Activated naive CD4-positive, alpha-beta T cell treated with anti-CD3 and anti-CD28 coated beads, Interleukin-2, amount 50 U/mL, for 16 hours (primary cell): ENCODE results near the gene TSTD2.
"Not testable (repeated sequence)": the region's sequence is repeated elsewhere in the genome, so short reads cannot be mapped to it uniquely, and the experiment has no call there.

Experiments
- DNase-seq: peaks from one replicate; pipeline ENCODE4 v3.0.0-alpha.2; 2020

TSTD2 gene

DNA sequence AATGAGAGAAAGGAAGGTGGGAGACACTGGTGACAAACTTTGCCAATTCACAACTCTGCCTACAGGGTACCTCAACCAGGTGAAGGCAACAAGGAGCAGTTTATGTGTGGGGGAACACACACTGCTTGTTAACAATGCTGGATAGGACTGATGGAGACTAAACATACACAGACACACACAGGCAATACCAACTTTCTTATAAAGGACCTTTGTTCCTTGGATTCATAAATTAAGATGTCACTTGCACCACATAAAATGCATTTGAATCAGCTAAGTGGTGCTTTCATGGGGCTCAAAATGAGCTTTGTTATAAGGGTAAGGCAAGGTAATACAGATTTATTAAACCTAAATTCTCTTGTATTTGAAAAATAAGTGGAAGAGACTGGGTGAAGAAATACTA, 4.0 kb downstream of the TSTD2 start:
- DNase-seq = no peak

DNA sequence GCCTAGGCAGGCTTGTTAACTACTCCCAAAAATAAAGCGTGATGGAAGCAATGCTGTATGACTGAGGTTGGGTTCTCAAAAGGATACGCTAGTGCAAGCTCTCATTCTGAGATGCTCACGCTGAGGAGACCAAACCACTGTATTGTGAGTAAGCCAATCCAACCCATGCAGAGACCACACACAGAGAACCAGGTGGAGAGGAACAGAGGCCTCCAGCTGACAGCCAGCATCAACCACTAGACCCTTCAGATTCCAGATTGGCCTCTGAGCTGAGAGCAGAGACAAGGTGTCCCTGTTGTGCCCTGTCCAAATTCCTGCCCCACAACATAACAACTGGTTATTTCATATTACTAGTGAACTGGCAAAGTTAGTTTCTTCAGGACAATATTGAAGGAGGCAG, 4.5 kb downstream of the TSTD2 start:
- no peak for DNase-seq

DNA sequence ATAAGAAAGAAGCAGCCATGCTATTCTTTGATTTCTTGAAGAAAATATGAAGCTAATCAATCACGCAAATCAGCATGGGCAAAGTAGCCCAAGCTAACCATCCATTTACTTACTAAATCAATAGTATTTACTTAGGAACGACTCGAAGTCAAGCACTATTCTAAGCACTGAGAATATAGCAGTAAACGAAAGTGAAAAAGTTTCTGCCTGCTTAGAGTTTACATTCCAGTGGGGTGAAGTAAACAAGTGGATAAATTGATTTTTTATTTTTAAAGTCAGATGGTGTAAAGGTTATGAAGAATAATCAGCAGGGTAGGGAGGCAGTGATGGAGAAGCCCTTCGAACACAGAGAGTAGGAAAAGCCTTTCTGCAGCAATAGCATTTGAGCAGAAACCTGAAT, 5.5 kb downstream of the TSTD2 start:
- no peak for DNase-seq

DNA sequence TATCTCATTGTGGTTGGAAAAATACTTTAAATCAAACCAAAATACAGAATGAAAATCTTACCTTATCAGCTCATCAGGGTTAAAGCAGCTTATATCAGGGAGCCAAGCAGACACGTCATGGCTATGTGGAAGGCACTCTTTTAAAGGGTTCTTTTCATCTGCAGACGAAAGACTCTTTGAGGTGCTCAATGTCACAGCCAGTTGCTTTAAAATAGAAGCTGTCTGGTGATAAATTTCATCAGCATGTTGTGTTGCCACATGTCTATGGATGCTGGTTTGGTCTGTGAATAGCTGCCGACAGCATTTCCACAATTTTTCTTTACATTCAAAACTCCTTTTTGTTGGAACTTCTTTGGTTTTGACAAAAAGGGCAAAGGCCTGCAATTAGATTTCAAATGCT, 7.5 kb downstream of the TSTD2 start:
- no peak for DNase-seq

DNA sequence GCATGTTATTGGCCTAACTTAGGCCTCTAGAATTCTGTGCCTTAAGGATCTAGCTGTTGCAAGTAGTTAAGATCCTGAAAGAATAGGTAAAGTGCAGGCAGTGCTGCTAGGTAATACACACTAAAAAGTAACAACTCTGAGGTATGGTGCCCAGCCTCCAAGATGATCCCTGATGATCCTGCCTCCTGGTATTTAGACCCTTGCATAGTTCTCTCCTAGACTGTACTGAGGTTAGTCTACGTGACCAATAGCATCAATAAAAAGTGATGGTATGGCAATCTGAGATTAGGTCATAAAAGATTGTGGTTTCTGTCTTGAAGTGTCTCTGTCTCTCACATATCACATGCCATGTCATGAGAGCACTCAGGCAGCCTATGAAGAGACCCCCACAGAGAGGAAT, 9.2 kb downstream of the TSTD2 start:
- no peak for DNase-seq

DNA sequence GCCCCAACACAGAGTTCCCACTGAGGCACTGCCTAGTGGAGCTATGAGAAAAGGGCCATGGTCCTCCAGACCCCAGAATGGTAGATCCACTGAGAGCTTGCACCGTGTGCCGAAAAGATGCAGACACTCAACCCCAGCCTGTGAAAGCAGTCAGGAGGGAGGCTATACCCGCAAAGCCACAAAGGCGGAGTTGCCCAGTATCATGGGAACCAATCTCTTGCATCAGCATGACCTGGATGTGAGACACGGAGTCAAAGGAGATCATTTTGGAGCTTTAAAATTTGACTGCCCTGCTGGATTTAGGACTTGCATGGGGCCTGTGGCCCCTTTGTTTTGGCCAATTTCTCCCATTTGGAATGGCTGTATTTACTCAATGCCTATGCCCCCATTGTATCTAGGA, 10.7 kb downstream of the TSTD2 start:
- not testable (repeated sequence) for DNase-seq

DNA sequence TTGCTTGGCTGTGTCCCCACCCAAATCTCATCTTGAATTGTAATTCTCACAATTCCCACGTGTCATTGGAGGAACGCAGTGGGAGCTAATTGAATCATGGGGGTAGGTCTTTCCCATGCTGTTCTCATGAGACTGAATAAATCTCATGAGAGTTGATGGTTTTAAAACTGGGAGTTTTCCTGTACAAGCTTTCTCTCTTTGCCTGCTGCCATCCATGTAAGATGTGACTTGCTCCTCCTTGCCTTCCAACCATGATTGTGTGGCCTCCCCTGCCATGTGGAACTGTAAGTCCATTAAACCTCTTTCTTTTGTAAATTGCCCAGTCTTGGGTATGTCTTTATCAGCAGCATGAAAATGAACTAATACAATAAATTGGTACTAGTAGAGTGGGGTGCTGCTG, 13.1 kb downstream of the TSTD2 start:
- DNase-seq = not testable (repeated sequence)

DNA sequence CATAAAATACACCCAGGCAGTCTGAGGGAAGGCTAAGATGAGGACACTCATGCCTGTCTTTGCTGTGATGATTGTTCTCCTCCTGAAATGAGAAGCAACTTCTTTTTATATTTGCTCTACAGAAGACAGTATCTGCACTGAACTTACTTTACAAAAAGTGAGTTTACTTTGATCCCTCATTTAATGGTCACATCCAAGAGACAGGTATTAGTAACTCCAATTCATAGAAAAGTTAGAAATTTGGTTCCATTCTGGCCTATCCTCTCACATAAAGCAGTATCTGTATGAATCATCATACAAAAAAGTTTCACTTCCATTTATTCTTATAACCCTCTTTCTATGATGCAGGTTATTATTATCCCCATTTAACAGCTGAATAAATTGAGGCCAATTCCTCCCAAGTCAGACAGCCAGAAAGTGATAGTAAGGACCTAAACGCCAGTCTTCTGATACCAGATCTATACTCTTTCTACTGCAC, 15.2 kb downstream of the TSTD2 start:
- no peak for DNase-seq

DNA sequence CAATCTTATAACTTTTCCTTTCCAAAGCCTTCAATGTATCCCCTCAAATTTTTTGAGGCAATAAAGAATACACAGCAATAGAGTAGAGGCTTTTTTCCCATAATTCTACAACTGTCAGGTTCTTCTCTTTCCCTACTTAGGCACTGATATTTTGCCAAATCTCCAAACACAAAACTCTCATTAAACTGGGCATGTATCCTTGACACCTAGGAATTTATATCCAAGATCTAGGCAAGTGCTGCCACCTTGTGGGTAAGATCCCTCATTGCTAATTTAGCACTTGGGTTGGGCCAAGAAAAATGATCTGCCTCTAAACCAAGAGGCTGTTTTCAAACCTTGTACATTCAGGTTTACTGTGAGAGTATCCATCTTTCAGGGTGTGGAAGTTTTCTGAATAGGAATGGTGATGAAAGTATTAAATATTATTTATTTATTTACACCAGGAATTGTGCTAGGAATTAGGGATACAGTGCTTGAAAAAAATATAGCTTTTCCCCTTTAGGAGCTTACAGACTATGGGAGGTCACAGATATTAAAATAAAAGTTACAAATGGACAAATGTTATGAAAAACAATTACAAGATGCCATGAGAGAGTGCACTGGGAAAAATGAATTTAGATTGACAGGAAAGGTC, 17.6 kb downstream of the TSTD2 start:
- DNase-seq = peak; percentile 45

DNA sequence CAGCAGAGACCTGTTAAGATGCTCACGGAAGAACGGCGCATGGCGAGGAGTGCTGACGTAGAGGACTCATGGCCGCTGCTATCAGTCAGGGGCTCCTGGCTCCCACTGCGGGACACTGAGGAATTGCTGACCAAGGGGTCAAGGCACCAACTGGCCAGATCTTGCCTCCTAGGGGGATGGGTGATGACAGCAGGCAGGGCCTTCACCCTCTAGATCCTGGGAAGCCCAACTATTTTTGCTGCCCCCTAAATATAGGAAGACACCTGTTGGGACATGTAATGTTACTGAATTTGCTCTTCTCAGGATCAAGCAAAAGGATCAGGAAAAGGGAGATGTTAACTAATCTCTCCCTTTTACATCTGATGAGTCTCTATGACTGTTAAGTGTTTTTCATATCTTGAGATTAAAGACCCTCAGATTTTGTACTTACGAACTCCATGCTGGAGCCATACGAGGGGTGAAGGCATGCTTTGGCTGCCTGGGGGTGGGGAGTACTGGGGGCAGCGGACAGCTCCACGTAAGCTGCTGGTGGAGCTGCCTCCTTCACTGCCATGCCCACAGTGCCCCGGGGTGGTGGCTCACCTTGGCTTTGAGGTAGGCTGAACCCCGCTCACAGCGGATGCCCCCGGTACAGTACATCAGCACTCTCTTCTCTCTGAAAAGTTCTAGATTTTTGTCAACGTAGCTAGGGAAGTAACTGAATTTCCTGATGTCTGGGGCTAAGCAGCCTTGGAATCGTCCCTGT, 28.1 kb downstream of the TSTD2 start:
- no peak for DNase-seq

DNA sequence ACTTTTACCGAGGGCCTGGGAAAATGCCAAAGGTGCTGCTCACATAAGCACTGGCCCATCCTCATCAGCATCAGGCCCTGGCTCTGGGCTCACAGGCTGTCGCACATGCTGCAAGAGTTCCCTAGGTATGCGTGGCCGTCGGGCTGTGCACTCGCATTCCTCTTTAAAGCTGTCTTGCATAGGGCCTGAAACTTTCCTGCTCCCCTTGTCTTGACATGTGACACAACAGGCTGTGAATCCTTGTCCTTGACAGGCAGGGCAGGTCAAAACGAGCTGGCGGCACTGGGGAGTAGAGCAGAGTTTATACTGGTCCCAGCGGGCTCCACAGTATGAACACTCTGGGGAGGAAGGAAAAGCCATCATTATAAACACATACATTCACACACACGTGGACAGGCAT, 30.7 kb downstream of the TSTD2 start:
- no peak for DNase-seq

DNA sequence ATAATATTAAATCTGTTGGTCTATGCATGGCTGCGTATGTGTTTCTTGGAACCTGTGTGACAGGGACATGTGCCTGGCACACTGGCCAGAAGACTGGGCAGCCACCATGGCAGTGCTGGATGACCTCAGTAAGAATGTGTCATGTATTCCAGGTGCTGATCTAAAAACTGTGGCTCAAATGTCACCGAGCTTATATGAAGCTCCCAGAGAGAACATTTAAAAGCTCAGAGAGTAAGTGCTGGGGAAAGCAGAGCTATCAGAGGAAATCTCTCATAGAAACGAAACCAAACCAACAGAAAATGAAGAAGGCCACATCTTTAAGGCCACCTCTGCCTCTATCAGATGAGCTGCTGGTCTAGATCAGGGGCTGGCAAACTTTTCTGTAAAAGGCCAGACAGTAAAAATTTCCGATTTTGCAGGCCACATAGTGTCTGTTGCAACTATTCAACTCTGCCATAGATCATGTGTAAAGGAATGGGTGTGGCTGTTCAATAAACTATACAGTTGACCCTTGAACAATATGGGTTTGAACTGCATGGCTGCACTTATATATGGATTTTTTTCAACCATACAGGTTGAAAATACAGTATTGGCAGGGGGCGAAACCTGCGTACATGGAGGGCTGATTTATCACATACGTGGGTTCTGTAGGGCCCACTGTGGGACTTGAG, 31.8 kb downstream of the TSTD2 start:
- DNase-seq = no peak

DNA sequence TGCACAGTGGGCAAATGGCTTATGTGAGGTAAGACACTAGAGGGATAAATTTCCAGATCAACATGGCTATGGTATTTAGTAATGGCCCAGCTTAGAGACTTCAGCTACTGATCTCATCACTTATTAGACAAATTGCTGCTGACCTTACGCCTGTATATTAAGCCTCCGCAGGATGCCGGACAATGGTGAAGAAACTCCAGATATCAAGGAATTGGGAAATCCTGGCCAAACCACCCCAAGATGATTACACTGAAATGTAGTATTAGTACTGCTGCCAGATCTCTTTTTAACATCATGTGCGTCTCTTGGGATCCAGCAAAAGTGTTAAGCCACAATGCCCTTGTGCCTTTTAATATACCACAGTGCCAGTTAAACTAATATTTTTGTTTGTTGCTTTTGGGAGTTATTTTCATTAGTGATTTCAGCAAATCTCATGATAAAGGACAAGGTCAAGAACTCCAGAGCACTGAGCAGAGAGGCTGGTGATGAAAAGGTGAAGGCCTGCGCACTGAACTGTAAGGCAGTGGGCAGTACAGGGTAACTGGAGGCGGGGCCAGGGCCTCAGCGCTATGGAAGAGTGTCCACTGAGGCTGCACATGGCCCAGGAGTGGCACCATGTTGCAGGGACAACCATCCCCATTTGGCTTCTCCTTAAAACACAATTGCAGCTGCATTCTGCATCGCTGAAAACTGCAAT, 32.5 kb downstream of the TSTD2 start:
- no peak for DNase-seq

DNA sequence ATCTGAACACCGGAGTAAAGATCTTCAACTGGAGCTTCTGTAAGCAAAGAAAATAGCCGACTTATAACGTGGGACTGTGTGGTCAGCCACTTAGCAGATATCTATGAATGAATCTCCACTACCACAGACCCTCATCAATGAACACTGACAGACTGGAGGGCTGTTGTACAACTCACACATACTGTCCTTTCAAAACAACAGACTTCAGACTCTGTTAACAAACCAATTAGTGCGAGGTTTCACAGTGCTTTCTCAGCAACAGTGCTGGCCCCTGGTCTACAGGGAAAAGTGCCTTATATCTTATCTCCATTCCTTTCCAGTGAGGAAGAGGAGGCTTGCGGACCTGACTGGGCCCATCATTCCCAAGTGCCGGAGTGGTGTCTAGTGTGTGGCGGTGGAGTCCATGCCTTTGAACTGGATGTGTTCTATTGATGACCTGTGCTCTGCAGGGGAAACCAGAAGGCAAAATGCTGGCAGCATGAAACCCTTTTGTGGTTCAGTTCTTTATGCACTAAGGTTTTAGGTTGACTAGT, 33.8 kb downstream of the TSTD2 start:
- DNase-seq = no peak

DNA sequence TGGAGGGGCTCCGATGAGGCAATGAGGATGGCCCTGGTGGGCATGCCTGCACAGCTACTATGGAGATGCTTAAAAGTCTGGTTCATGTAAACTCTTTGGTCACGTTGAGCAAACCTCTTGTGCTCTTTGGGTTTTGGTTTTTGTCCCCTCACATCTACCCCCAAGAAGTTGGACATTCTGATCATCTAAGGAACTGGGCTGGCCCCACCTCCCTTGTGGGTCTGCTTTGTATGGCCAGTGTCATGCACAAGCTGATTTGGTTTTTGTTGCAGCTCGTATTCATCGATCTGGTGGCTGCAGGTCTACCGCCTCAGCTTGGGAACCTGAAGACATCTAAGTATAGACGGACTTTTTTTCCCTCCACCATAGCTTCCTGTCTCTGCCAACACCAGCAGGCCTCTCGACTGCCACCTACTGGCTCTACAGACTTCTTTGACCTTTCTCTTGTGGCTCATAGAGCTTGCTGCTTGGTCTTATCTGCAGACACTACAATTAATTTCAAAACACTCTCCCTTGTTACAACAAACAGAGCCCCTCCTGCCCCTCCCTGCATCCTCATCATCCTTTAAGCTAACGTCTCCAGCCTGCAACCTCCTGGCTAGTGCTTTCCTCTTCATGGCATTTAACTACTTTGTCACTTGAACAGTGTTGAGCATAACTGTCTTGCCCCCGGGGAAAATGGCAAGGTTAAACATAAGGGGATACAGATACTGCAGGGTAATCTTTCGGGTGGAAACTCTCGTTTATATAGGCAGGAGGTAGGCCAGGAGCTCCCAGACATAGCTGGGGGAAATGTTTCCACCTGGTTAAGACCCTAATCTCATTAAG, 34.5 kb downstream of the TSTD2 start:
- DNase-seq = peak; percentile 66

DNA sequence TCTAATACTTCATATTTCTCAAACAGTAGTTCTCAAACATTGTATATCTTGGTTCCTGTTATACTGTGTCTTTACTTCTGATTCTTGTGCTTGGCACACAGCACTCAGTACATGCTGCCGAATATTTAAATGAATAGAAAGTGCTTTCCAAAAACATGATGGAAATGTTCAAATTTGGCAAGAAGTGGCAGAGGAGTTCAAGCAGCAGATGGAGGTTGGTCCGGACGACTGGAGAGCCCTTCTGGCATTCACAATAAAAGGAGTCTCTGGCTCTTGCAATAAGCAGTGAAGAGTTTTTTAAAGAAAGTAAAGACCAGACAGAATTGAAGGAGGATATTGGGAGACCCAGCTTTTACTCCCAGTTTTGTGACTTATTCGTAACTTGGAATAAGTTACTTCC, 36.3 kb downstream of the TSTD2 start:
- no peak for DNase-seq

DNA sequence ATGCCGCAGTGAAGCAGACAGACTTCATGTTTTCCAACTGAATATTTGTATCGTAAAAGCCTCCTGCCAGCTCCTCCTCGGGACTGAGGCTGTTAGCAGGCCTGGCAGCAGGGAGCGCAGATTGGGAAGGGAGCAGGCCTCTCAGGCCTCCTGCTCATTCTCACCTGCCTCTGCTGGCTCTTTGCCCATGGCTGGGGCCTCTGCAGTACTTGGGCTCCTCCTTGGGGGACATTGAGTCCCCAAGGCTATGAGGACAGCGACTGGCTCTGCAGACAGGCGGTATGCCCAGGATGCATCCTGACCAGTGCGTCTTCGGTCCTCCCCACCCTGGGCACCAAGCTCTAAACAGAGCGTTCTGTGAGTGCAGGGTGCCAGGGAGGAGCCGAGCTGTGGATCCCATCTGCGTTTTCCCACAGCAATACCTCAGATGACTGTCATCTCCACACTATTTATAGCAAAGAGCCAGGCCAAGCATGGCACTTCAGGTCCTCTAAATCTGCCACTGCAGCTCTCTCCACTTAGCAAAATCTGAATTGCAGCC, 38.7 kb downstream of the TSTD2 start:
- DNase-seq = no peak

DNA sequence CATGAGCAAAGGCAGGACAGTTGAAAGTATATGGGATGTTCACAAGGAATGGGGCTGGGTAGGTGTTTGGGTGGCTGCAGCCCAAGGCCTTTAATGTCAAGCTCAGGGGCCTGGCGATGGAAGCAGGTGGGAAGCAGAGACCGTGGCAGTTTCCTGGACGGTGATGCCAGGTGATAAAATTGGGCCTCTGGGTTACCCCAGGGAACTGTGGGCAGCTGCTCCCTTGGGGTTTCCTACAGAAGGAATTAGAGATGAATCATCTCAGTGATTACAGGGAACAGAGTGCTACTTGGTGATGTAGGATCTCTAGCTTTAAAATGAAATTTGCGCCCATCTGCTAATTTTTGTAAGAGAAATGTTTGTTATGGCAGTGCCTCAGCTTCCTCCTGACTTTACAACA, 39.2 kb downstream of the TSTD2 start:
- no peak for DNase-seq

DNA sequence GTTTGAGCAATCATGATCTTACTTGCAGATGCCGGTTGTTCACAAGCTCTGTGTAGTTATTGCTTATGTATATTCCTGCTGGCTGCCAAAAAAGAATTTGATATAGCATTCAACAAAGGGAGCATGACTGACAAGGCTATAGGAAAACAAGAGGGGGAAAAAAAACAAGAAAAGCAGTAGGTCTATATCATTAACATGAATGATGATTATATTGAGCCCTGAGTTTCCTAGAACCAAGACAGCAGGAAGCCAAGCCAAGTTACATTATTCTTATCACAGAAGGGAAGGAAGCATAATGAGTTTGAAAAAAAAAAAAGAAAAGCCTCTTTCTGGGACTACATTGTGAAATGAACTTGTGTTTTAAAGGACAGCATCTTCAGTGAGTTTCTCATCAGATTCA, 41.0 kb downstream of the TSTD2 start:
- DNase-seq = no peak

DNA sequence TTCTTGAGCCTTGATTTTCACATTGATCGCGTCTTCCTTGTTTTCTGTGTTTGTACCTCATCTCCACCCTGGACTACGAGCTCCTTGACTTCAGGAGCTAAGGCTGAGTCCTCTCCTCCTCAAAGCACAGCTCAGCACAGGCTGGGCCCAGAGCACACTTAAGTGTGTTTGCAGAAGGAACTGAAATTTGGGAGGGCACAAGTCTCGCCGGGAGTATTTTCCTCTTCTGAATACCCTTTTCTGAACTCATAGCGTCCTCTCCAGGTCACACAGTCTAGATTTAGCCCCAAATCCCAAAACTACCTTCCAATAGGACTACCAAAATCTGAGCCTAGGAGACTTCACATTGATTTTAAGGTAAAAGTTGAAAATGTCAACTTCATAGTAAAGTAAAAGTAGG, 41.6 kb downstream of the TSTD2 start:
- DNase-seq = no peak

DNA sequence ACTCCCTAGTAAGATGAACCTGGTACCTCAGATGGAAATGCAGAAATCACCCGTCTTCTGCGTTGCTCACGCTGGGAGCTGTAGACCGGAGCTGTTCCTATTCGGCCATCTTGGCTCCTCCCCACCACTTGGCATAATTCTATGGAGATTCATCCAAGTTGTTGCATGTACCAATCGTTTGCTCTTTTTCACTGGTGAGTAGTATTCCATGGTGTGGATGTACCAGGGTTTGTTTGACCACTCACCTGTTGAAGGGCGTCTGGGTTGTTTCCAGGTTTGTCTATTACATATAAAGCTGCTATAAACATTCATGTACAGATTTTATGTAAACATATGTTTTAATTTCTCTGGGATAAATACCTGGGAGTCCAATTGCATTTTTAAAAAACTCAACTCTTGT, 46.3 kb downstream of the TSTD2 start:
- not testable (repeated sequence) for DNase-seq

DNA sequence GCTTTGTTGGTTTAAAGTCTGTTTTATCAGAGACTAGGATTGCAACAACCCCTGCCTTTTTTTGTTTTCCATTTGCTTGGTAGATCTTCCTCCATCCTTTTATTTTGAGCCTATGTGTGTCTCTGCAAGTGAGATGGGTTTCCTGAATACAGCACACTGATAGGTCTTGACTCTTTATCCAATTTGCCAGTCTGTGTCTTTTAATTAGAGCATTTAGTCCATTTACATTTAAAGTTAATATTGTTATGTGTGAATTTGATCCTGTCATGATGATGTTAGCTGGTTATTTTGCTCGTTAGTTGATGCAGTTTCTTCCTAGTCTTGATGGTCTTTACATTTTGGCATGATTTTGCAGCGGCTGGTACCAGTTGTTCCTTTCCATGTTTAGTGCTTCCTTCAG, 48.4 kb downstream of the TSTD2 start:
- DNase-seq = not testable (repeated sequence)
